GM06990 (cell line): ENCODE data around the gene L2HGDH.

Experiments used
- DNase-seq: peaks from one replicate; pipeline ENCODE4 v3.0.0-alpha.2; 2011; ENCODE audit not compliant: insufficient read length; ENCODE audit errors: extremely low read depth
- H3K27me3 ChIP-seq: replicated peaks from 2 replicates; pipeline ENCODE4 v1.6.0; 2011; ENCODE audit warnings: low read length; ENCODE audit not compliant: control insufficient read depth, insufficient read depth
- H3K36me3 ChIP-seq: 2 replicates; pipeline ENCODE4 v1.5.1; 2011; ENCODE audit warnings: low read length; ENCODE audit not compliant: control insufficient read depth, insufficient read depth
- H3K4me3 ChIP-seq: replicated peaks from 2 replicates; pipeline ENCODE4 v1.5.1; 2011; ENCODE audit warnings: low read depth, mild to moderate bottlenecking, control low read depth, low read length
- TF ChIP-seq, protein P1 (sequence below): IDR thresholded peaks from 2 replicates; pipeline ENCODE4 v1.5.1; 2011; ENCODE audit warnings: low read length, control low read depth, mild to moderate bottlenecking, inconsistent platforms; ENCODE audit not compliant: insufficient read depth, poor library complexity, severe bottlenecking

Gene L2HGDH

DNA sequence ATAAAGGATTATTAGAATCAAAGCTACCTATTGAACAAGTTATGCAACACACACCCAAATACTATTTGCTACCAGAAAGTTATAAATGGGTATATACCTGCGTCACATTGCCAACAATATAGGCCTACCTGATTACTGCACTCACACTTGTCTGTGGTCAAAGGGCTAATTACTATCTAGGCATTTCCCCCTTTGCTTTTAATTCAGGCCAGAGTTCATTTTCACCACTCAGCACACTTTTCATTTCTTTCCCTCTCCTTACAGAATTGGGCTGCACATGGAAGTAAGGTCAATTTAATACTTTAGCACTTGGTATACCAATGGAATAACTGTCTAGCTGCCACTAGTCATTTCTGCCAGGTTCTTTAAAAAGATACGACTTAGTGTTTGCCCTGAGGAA lies 82.3 kb downstream of the L2HGDH start:
- H3K4me3 ChIP-seq: peak overlapping the region; percentile 84
- no peak for DNase-seq
- H3K27me3 ChIP-seq: no peaks in the 10 kb centered on the region
- TF ChIP-seq, protein P1, sequence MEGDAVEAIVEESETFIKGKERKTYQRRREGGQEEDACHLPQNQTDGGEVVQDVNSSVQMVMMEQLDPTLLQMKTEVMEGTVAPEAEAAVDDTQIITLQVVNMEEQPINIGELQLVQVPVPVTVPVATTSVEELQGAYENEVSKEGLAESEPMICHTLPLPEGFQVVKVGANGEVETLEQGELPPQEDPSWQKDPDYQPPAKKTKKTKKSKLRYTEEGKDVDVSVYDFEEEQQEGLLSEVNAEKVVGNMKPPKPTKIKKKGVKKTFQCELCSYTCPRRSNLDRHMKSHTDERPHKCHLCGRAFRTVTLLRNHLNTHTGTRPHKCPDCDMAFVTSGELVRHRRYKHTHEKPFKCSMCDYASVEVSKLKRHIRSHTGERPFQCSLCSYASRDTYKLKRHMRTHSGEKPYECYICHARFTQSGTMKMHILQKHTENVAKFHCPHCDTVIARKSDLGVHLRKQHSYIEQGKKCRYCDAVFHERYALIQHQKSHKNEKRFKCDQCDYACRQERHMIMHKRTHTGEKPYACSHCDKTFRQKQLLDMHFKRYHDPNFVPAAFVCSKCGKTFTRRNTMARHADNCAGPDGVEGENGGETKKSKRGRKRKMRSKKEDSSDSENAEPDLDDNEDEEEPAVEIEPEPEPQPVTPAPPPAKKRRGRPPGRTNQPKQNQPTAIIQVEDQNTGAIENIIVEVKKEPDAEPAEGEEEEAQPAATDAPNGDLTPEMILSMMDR: no peak
- no peaks in the 10 kb centered on the region for H3K36me3 ChIP-seq

DNA sequence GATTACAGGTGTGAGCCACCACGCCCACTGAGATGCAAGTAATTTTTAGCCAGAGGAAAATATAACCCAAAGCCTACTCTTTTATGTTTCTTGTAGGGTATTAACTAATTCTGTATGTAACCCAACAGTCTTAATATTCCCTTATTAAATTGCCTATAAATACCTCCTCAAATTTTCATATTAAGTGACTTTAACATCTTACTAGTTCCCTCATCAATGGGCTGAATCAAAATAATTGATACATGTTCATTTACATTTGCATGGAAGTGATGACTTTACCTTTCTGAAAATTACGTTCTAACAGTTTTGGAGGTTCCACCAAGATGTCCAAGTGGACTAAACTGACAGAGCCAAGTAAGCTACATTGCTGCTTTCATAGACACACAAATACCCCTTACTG lies 83.7 kb downstream of the L2HGDH start:
- H3K27me3 ChIP-seq: no peaks in the 10 kb centered on the region
- no peaks in the 10 kb centered on the region for H3K36me3 ChIP-seq
- no peak overlapping the region for H3K4me3 ChIP-seq
- TF ChIP-seq, protein P1: no peak
- DNase-seq: no peak

DNA sequence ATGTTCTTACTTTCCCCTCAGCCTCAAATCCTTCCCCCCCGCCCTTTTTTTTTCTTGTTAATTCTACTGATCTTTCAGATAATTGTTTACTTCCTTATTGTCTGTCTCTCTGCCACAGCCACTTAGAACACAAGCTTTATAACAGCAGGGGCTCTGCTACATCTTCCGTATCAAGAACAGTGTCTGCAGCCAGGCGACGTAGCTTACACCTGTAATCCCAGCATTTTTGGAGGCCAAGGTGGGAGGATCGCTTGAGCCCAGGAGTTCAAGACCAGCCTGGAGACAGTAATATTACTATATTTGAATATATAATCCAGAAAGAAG lies 86.1 kb downstream of the L2HGDH start:
- no peaks in the 10 kb centered on the region for H3K27me3 ChIP-seq
- H3K36me3 ChIP-seq: no peaks in the 10 kb centered on the region
- H3K4me3 ChIP-seq: no peak overlapping the region
- TF ChIP-seq, protein P1: no peak
- no peak for DNase-seq

- Histone ChIP-seq H3K4me3 (no peak overlapping the region), H3K27me3 (no peaks in the 10 kb centered on the region), H3K36me3 (no peaks in the 10 kb centered on the region)
- no peak for DNase-seq
- TF ChIP-seq, protein P1: no peak
Observed at GRCh38 chr14:50225067-50225973, 86.7 kb downstream of the L2HGDH start.

- Histone ChIP-seq H3K4me3 (no peak overlapping the region), H3K36me3 (no peaks in the 10 kb centered on the region), H3K27me3 (no peaks in the 10 kb centered on the region)
- TF ChIP-seq, protein P1: no peak
- no peak for DNase-seq
Observed at GRCh38 chr14:50222055-50222613, 89.9 kb downstream of the L2HGDH start.
